Astrocyte (in vitro differentiated cells and primary cell): Measurements from ENCODE around the gene IQCB1. TPM values are rescaled to one million over a fixed set of nuclear protein-coding genes. Genes with fewer than 3 reads are reported as not detected.

Source experiments
- DNase-seq: peaks from one replicate; pipeline ENCODE4 v3.0.0-alpha.2; 2010; ENCODE audit warnings: low read depth
- FAIRE-seq: peaks from 2 replicates; lab custom pipeline; 2011; peaks lifted over from hg19 to GRCh38; lab: Jason Lieb, UNC
- H2AFZ ChIP-seq: 2 replicates; pipeline ENCODE4 v1.6.0; 2012; ENCODE audit warnings: low read depth, low read length, inconsistent platforms
- H3K27ac ChIP-seq: 2 replicates; pipeline ENCODE4 v1.5.1; 2011; ENCODE audit warnings: low read depth, low read length, inconsistent platforms
- H3K27me3 ChIP-seq: 2 replicates; pipeline ENCODE4 v1.6.0; 2011; ENCODE audit warnings: low read length, inconsistent platforms; ENCODE audit not compliant: insufficient read depth
- H3K36me3 ChIP-seq: 2 replicates; pipeline ENCODE4 v1.5.1; 2011; ENCODE audit warnings: low read length, inconsistent platforms; ENCODE audit not compliant: insufficient read depth
- H3K4me1 ChIP-seq: 2 replicates; pipeline ENCODE4 v1.5.1; 2011; ENCODE audit warnings: low read length, inconsistent platforms; ENCODE audit not compliant: insufficient read depth
- H3K4me2 ChIP-seq: 2 replicates; pipeline ENCODE4 v1.6.0; 2012; ENCODE audit warnings: low read length, inconsistent platforms
- H3K4me3 ChIP-seq: 2 replicates; pipeline ENCODE4 v1.5.1; 2011; ENCODE audit warnings: low read depth, mild to moderate bottlenecking, low read length, inconsistent platforms; ENCODE audit not compliant: insufficient read depth
- H3K79me2 ChIP-seq: 2 replicates; pipeline ENCODE4 v1.6.0; 2012; ENCODE audit warnings: mild to moderate bottlenecking, low read length, inconsistent platforms; ENCODE audit not compliant: insufficient read depth
- H3K9ac ChIP-seq: 2 replicates; pipeline ENCODE4 v1.6.0; 2012; ENCODE audit warnings: mild to moderate bottlenecking, low read length, inconsistent platforms
- H3K9me3 ChIP-seq: 2 replicates; pipeline ENCODE4 v1.5.1; 2012; ENCODE audit warnings: low read depth, mild to moderate bottlenecking, low read length, inconsistent platforms; ENCODE audit not compliant: insufficient read depth
- H4K20me1 ChIP-seq: 2 replicates; pipeline ENCODE4 v1.6.0; 2012; ENCODE audit warnings: low read length, inconsistent platforms; ENCODE audit not compliant: insufficient read depth
- H3K27ac Mint-ChIP-seq: one replicate; pipeline ENCODE4 v1.8.0; 2021; ENCODE audit warnings: mild to moderate bottlenecking, mixed read lengths; ENCODE audit not compliant: unreplicated experiment
- H3K27me3 Mint-ChIP-seq: one replicate; pipeline ENCODE4 v1.8.0; 2021; ENCODE audit warnings: low read depth, mixed read lengths; ENCODE audit not compliant: unreplicated experiment
- H3K36me3 Mint-ChIP-seq: one replicate; pipeline ENCODE4 v1.8.0; 2021; ENCODE audit warnings: low read depth, mixed read lengths; ENCODE audit not compliant: unreplicated experiment
- H3K4me1 Mint-ChIP-seq: one replicate; pipeline ENCODE4 v1.8.0; 2021; ENCODE audit warnings: low read depth, mixed read lengths; ENCODE audit not compliant: unreplicated experiment
- H3K4me3 Mint-ChIP-seq: one replicate; pipeline ENCODE4 v1.8.0; 2021; ENCODE audit warnings: mild to moderate bottlenecking, moderate library complexity, mixed read lengths; ENCODE audit not compliant: unreplicated experiment
- H3K9me3 Mint-ChIP-seq: one replicate; pipeline ENCODE4 v1.8.0; 2021; ENCODE audit warnings: mild to moderate bottlenecking, mixed read lengths; ENCODE audit not compliant: unreplicated experiment
- EZH2 ChIP-seq: IDR thresholded peaks from 2 replicates; pipeline ENCODE4 v1.6.1; 2012; ENCODE audit warnings: mild to moderate bottlenecking, low read length, inconsistent platforms; ENCODE audit not compliant: insufficient read depth
- total RNA-seq: library from RNA; stranded (reverse); gene quantifications from 2 replicates; pipeline ENCODE4 v1.2.1, GENCODE V29; 2021
- TF ChIP-seq, protein P1 (sequence below): IDR thresholded peaks from 2 replicates; pipeline ENCODE4 v1.5.1; 2011; ENCODE audit warnings: low read depth, mild to moderate bottlenecking, inconsistent platforms, low read length, moderate library complexity; ENCODE audit not compliant: insufficient read depth

The IQCB1 gene
- total RNA-seq, 1 donor from 2014 or later: 13.8 TPM

DNA sequence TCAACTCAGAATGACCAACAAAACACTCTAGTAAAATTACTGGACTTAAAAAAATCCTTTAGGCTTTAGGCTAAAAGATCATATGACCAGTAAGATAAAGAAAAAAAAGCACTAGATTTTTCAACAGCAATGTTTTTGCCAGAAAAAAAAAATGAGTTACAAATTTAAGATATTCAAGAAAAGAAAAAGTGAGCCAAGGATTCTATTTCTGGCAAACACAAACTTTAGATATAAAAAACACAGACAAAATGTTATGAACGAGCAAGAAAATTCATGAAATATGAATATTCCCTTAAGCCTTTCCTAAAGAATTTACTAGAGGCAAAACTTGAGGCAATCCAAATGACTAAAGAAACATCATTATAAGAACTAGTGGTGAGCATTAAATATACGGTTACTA is 94.0 kb downstream of the IQCB1 start:
- FAIRE-seq: peak; percentile 32
- H3K4me3 Mint-ChIP-seq: no peak overlapping the region
- H3K4me2 ChIP-seq: no peak overlapping the region
- H3K9me3 ChIP-seq: no peaks in the 10 kb centered on the region
- peaks cover 14% of the 10 kb centered on the region for H3K36me3 Mint-ChIP-seq
- H3K4me1 Mint-ChIP-seq: peaks cover 10% of the 10 kb centered on the region
- DNase-seq: no peak
- TF ChIP-seq, protein P1, sequence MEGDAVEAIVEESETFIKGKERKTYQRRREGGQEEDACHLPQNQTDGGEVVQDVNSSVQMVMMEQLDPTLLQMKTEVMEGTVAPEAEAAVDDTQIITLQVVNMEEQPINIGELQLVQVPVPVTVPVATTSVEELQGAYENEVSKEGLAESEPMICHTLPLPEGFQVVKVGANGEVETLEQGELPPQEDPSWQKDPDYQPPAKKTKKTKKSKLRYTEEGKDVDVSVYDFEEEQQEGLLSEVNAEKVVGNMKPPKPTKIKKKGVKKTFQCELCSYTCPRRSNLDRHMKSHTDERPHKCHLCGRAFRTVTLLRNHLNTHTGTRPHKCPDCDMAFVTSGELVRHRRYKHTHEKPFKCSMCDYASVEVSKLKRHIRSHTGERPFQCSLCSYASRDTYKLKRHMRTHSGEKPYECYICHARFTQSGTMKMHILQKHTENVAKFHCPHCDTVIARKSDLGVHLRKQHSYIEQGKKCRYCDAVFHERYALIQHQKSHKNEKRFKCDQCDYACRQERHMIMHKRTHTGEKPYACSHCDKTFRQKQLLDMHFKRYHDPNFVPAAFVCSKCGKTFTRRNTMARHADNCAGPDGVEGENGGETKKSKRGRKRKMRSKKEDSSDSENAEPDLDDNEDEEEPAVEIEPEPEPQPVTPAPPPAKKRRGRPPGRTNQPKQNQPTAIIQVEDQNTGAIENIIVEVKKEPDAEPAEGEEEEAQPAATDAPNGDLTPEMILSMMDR: no peak
- no peak for TF ChIP-seq EZH2
- H3K4me1 ChIP-seq: peaks cover 7% of the 10 kb centered on the region
- peaks cover 95% of the 10 kb centered on the region for H3K79me2 ChIP-seq
- peaks cover 2% of the 10 kb centered on the region for H3K9me3 Mint-ChIP-seq
- no peak overlapping the region for H2AFZ ChIP-seq
- H3K9ac ChIP-seq: no peak overlapping the region
- no peaks in the 10 kb centered on the region for H3K27me3 ChIP-seq
- H3K27me3 Mint-ChIP-seq: no peaks in the 10 kb centered on the region
- peaks cover 75% of the 10 kb centered on the region for H4K20me1 ChIP-seq
- H3K36me3 ChIP-seq: no peaks in the 10 kb centered on the region
- no peak overlapping the region for H3K27ac ChIP-seq
- H3K4me3 ChIP-seq: no peak overlapping the region
- H3K27ac Mint-ChIP-seq: no peak overlapping the region

DNA sequence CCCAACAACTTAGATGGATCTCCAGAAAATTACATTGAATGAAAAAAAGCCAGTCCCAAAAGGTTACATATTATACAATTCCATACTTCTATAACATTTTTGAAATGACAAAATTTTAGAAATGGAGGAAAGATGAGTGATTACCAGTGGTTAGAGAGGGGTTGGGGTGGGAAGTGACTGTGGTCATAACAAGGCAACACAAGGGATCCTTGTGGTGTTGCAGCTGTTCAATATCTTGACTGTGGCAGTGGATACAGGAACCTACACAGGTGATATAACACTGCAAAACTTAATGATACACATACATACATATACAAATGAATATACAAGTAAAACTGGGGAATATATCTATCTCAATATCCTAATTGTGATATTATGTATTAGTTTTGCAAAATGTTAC is 95.0 kb downstream of the IQCB1 start:
- Mint-ChIP-seq H3K27me3 (no peaks in the 10 kb centered on the region), H3K4me1 (peaks cover 18% of the 10 kb centered on the region), H3K9me3 (peaks cover 2% of the 10 kb centered on the region), H3K4me3 (no peak overlapping the region), H3K36me3 (peaks cover 14% of the 10 kb centered on the region), H3K27ac (no peak overlapping the region)
- Histone ChIP-seq H3K4me1 (peaks cover 13% of the 10 kb centered on the region), H3K27me3 (no peaks in the 10 kb centered on the region), H4K20me1 (peaks cover 69% of the 10 kb centered on the region), H2AFZ (no peak overlapping the region), H3K4me3 (no peak overlapping the region), H3K27ac (no peak overlapping the region), H3K79me2 (peaks cover 95% of the 10 kb centered on the region), H3K9ac (no peak overlapping the region), H3K36me3 (no peaks in the 10 kb centered on the region), H3K4me2 (no peak overlapping the region), H3K9me3 (no peaks in the 10 kb centered on the region)
- DNase-seq (no peak), FAIRE-seq (no peak)
- TF ChIP-seq EZH2: no peak
- TF ChIP-seq, protein P1: no peak

DNA sequence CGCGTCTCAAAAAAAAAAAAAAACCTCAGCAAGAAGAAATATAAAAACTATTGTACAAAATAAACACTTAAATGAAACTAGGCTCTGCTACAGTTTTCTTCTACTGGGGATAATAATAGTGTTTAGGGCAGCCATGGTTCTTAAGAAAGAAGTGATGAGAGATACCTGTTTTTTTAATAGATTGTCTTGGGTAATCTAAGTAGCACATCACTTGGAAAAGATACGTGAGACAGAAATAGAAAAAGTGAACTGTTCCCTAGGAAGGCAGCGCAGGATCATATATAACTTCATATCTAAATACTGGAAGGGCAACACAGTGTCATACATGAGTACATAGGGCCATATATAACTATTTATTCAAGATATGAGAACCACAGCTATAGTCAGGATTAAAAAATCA is 97.2 kb downstream of the IQCB1 start:
- Histone ChIP-seq H3K4me1 (peaks cover 13% of the 10 kb centered on the region), H3K79me2 (peaks cover 95% of the 10 kb centered on the region)

More for the DNA sequence above, 97.2 kb downstream of the IQCB1 start:
- Histone ChIP-seq H3K4me3 (no peak overlapping the region), H2AFZ (no peak overlapping the region), H3K27me3 (no peaks in the 10 kb centered on the region), H4K20me1 (peaks cover 60% of the 10 kb centered on the region), H3K9ac (no peak overlapping the region), H3K27ac (no peak overlapping the region), H3K36me3 (no peaks in the 10 kb centered on the region), H3K9me3 (no peaks in the 10 kb centered on the region), H3K4me2 (no peak overlapping the region)
- Mint-ChIP-seq H3K27me3 (no peaks in the 10 kb centered on the region), H3K27ac (no peak overlapping the region), H3K4me1 (peaks cover 26% of the 10 kb centered on the region), H3K9me3 (peaks cover 2% of the 10 kb centered on the region), H3K4me3 (no peak overlapping the region), H3K36me3 (peaks cover 12% of the 10 kb centered on the region)
- FAIRE-seq: no peak
- no peak for DNase-seq
- TF ChIP-seq EZH2: no peak
- TF ChIP-seq, protein P1: no peak
